HepG2 (cell line): Measurements from ENCODE around the gene CYLD. TPM values are rescaled to one million over a fixed set of nuclear protein-coding genes. Genes with fewer than 3 reads are reported as not detected.
A peak's percentile ranks its signal among the peaks of the same experiment; 100 is the strongest.

ENCODE experiments used
- ARID5B ChIP-seq: IDR thresholded peaks from 2 replicates; pipeline ENCODE4 v1.4.0; 2020; ENCODE audit warnings: mild to moderate bottlenecking, missing genetic modification reagents
- ATF1 ChIP-seq: IDR thresholded peaks from 2 replicates; pipeline ENCODE4 v1.6.1; 2016; ENCODE audit warnings: mild to moderate bottlenecking, control low read depth
- MYNN ChIP-seq: sonication (generic); formaldehyde crosslinking; IDR thresholded peaks from 2 replicates; pipeline ENCODE4 v1.4.0; 2020; ENCODE audit warnings: mild to moderate bottlenecking, low read depth, missing genetic modification reagents
- NFKB2 ChIP-seq: sonication (generic); formaldehyde crosslinking; IDR thresholded peaks from 2 replicates; pipeline ENCODE4 v1.4.0; 2020; ENCODE audit warnings: missing genetic modification reagents, borderline replicate concordance
- PAF1 ChIP-seq: IDR thresholded peaks from 2 replicates; pipeline ENCODE4 v1.6.1; 2016; ENCODE audit warnings: missing genetic modification reagents, missing compliant biosample characterization
- PHB2 ChIP-seq: fragments of 450-650 bp; IDR thresholded peaks from 2 replicates; pipeline ENCODE4 v1.6.1; 2018; ENCODE audit not compliant: partially characterized antibody
- SMAD1 ChIP-seq: sonication (generic); formaldehyde crosslinking; IDR thresholded peaks from 2 replicates; pipeline ENCODE4 v1.4.0; 2020; ENCODE audit warnings: missing genetic modification reagents, low read depth, mild to moderate bottlenecking, borderline replicate concordance
- SPEN ChIP-seq: sonication (generic); formaldehyde crosslinking; IDR thresholded peaks from 2 replicates; pipeline ENCODE4 v1.5.1; 2020; ENCODE audit warnings: low read depth, mild to moderate bottlenecking, missing genetic modification reagents
- YEATS2 ChIP-seq: sonication (generic); formaldehyde crosslinking; IDR thresholded peaks from 2 replicates; pipeline ENCODE4 v1.4.0; 2020; ENCODE audit warnings: missing genetic modification reagents, borderline replicate concordance
- YY1 ChIP-seq: IDR thresholded peaks from 2 replicates; pipeline ENCODE4 v1.6.1; 2011; ENCODE audit warnings: low read length, low read depth, moderate library complexity, mild to moderate bottlenecking; ENCODE audit not compliant: insufficient read depth, insufficient replicate concordance
- ZFP82 ChIP-seq: sonication (generic); formaldehyde crosslinking; IDR thresholded peaks from 2 replicates; pipeline ENCODE4 v1.5.1; 2020; ENCODE audit warnings: mild to moderate bottlenecking, missing genetic modification reagents, borderline replicate concordance
- ZKSCAN8 ChIP-seq: IDR thresholded peaks from 2 replicates; pipeline ENCODE4 v1.6.1; 2016; ENCODE audit warnings: borderline replicate concordance, missing genetic modification reagents, missing compliant biosample characterization
- polyA plus RNA-seq, 8 experiments: library from polyadenylated mRNA; depleted of rRNA in 3 of 8; stranded (reverse) in 7 of 8; unstranded in 1 of 8; fragments of >200 nt; fragmentation: Illumina TruSeq in 4 of 8; extraction: Trizol in 4 of 8; gene quantifications; 2 replicates each; pipeline versions ENCODE4 v1.2.1 to v1.2.3, GENCODE V29; 2011 to 2016; ENCODE audit warnings: low read depth in 4 of 8, missing spikeins in 1 of 8, mixed read lengths in 1 of 8; ENCODE audit not compliant: insufficient read depth in 1 of 8
- total RNA-seq, 5 experiments: library from RNA; depleted of rRNA; stranded (reverse); fragments of >200 nt; fragmentation: Illumina TruSeq; extraction: Trizol; gene quantifications; 2 replicates each; pipeline ENCODE4 v1.2.3, GENCODE V29; 2016; ENCODE audit warnings: low read depth in 1 of 5
- TF ChIP-seq, protein P1 (sequence below): sonication (generic); formaldehyde crosslinking; IDR thresholded peaks from 2 replicates; pipeline ENCODE4 v1.4.0; 2020; ENCODE audit warnings: missing genetic modification reagents
- TF ChIP-seq, protein P2 (sequence below): sonication (generic); formaldehyde crosslinking; IDR thresholded peaks from 2 replicates; pipeline ENCODE4 v1.5.1; 2020; ENCODE audit warnings: missing genetic modification reagents, mild to moderate bottlenecking, borderline replicate concordance
- TF ChIP-seq, protein P3 (sequence below): sonication (generic); formaldehyde crosslinking; IDR thresholded peaks from 2 replicates; pipeline ENCODE4 v1.5.0; 2020; ENCODE audit warnings: missing genetic modification reagents
- TF ChIP-seq, protein P4 (sequence below): sonication (generic); formaldehyde crosslinking; IDR thresholded peaks from 2 replicates; pipeline ENCODE4 v1.4.0; 2020; ENCODE audit warnings: missing genetic modification reagents; ENCODE audit errors: not compliant biosample characterization

Gene CYLD
- total and polyA plus RNA-seq, 2 of the 13 experiments (the other 11 are each of a cell fraction or from before 2014, with no cell fraction given), result 6.1 to 11.4 TPM

DNA sequence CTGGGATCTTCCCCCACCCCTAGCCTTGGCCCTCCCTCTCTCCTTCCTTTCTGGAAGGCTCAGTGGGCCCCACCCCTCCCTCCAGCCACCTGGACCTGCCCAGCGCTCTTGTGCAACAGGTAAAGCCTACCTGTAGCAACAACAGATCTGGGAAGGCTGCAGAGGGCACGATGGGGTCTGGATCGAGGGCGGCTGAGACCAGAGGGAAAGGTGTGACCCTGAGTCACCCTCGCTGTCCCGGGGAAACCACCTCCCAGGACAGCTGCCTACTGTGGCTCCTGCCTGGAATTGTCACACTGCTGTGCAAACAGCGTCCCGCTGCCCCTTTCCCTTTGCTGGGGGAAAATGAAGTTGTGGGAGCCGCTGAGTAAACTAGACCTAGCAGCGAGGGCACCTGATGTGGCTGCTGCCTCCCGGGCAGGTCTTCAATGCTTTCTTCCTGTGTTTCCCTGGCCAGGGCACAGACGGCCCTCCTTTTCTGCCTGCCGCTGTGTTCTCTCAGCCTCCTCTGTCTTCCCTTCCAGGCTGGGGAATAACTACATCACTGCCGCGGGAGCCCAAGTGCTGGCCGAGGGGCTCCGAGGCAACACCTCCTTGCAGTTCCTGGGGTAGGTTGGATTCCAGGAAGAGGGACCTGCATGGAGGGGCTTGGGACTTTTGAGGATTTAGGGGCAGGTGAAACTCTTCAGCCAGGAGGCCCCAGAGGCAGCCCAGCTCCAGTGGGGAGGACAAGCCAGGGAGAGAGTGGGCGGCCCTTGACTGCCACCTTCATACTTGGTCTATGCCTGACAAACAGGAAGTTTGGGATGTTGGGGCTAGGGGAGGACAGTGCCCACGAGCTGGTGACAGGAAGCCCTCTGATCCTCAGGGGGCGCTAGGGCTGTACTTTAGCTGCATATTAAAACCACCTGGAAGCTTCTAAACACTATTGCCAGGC is 22.2 kb upstream of the CYLD start (continued):
- peak; percentile 13; the same call in 1 of the 2 replicates for TF ChIP-seq ARID5B (CRISPR knock-in tag)
- TF ChIP-seq MYNN (CRISPR knock-in tag), result no peak
- peak; percentile 28; the same call in 1 of the 2 replicates for TF ChIP-seq SMAD1 (CRISPR knock-in tag)
- TF ChIP-seq ZKSCAN8 (CRISPR knock-in tag), result no peak
- no peak for TF ChIP-seq ATF1 (CRISPR knock-in tag)
- no peak for TF ChIP-seq YY1
- TF ChIP-seq, protein P1, sequence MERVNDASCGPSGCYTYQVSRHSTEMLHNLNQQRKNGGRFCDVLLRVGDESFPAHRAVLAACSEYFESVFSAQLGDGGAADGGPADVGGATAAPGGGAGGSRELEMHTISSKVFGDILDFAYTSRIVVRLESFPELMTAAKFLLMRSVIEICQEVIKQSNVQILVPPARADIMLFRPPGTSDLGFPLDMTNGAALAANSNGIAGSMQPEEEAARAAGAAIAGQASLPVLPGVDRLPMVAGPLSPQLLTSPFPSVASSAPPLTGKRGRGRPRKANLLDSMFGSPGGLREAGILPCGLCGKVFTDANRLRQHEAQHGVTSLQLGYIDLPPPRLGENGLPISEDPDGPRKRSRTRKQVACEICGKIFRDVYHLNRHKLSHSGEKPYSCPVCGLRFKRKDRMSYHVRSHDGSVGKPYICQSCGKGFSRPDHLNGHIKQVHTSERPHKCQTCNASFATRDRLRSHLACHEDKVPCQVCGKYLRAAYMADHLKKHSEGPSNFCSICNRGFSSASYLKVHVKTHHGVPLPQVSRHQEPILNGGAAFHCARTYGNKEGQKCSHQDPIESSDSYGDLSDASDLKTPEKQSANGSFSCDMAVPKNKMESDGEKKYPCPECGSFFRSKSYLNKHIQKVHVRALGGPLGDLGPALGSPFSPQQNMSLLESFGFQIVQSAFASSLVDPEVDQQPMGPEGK, result peak; percentile 36; the same call in 1 of the 2 replicates
- no peak for TF ChIP-seq PHB2
- TF ChIP-seq, protein P2, sequence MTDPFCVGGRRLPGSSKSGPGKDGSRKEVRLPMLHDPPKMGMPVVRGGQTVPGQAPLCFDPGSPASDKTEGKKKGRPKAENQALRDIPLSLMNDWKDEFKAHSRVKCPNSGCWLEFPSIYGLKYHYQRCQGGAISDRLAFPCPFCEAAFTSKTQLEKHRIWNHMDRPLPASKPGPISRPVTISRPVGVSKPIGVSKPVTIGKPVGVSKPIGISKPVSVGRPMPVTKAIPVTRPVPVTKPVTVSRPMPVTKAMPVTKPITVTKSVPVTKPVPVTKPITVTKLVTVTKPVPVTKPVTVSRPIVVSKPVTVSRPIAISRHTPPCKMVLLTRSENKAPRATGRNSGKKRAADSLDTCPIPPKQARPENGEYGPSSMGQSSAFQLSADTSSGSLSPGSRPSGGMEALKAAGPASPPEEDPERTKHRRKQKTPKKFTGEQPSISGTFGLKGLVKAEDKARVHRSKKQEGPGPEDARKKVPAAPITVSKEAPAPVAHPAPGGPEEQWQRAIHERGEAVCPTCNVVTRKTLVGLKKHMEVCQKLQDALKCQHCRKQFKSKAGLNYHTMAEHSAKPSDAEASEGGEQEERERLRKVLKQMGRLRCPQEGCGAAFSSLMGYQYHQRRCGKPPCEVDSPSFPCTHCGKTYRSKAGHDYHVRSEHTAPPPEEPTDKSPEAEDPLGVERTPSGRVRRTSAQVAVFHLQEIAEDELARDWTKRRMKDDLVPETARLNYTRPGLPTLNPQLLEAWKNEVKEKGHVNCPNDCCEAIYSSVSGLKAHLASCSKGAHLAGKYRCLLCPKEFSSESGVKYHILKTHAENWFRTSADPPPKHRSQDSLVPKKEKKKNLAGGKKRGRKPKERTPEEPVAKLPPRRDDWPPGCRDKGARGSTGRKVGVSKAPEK (CRISPR knock-in tag), result no peak
- no peak for TF ChIP-seq NFKB2 (CRISPR knock-in tag)
- no peak for TF ChIP-seq YEATS2 (CRISPR knock-in tag)
- TF ChIP-seq, protein P3, sequence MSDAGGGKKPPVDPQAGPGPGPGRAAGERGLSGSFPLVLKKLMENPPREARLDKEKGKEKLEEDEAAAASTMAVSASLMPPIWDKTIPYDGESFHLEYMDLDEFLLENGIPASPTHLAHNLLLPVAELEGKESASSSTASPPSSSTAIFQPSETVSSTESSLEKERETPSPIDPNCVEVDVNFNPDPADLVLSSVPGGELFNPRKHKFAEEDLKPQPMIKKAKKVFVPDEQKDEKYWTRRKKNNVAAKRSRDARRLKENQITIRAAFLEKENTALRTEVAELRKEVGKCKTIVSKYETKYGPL, result no peak
- no peak for TF ChIP-seq SPEN (CRISPR knock-in tag)
- TF ChIP-seq ZFP82 (CRISPR knock-in tag), result 0 out of 2 replicates have a peak, but pooled peaks have one; percentile 56
- TF ChIP-seq, protein P4, sequence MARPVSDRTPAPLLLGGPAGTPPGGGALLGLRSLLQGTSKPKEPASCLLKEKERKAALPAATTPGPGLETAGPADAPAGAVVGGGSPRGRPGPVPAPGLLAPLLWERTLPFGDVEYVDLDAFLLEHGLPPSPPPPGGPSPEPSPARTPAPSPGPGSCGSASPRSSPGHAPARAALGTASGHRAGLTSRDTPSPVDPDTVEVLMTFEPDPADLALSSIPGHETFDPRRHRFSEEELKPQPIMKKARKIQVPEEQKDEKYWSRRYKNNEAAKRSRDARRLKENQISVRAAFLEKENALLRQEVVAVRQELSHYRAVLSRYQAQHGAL, result no peak
- TF ChIP-seq PAF1 (CRISPR knock-in tag), result no peak
